Effector CD8-positive, alpha-beta T cell (primary cell): ENCODE results near the gene OR6C2.
"Not testable (repeated sequence)": the region's sequence is repeated elsewhere in the genome, so short reads cannot be mapped to it uniquely, and the experiment has no call there.

Experiments
- DNase-seq: peaks from one replicate; lab custom pipeline; 2025; lab: John Stamatoyannopoulos, UW

OR6C2 gene

GRCh38 chr12:55472264-55472663, 28.4 kb downstream of the OR6C2 start:
- no peak for DNase-seq

DNA sequence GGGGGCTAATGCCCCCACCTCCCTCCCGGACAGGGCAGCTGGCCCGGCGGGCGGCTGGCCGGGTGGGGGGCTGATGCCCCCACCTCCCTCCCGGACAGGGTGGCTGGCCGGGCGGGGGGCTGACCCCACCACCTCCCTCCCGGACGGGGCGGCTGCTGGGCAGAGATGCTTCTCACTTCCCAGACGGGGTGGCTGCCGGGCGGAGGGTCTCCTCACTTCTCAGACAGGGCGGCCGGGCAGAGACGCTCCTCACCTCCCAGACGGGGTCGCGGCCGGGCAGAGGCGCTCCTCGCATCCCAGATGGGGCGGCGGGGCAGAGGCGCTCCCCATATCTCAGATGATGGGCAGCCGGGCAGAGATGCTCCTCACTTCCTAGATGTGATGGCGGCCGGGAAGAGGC, 35.3 kb downstream of the OR6C2 start:
- DNase-seq: not testable (repeated sequence)

DNA sequence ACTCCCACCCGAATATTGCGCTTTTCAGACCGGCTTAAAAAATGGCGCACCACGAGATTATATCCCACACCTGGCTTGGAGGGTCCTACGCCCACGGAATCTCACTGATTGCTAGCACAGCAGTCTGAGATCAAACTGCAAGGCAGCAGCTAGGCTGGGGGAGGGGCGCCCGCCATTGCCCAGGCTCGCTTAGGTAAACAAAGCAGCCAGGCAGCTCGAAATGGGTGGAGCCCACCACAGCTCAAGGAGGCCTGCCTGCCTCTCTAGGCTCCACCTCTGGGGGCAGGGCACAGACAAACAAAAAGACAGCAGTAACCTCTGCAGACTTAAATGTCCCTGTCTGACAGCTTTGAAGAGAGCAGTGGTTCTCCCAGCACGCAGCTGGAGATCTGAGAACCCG, 40.4 kb downstream of the OR6C2 start:
- DNase-seq: not testable (repeated sequence)

DNA sequence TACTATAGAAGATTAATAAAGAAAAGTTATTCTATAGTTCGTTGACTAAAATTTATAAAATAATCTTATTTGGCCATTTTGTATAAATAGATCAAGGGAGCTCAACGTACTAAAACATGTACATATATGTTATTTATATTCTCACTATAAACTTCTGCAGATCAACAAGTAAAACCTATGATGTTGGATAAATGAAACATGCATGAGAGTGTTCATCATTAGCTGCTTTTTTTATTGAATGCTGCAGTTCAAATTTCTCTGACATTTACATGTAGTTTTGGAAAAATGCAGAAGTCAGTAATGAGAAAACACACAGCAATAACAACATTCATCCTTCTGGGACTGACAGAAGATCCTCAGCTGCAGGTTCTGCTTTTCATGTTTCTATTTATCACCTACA, 48.2 kb downstream of the OR6C2 start, which contains the start of gene OR6C68:
Gene OR6C68 (plus strand): TSS at position 301 of the 400 bp plus-strand sequence. CDS start 0 bp downstream, at position 301.
- no peak for DNase-seq

GRCh38 chr12:55495490-55495889, 51.6 kb downstream of the OR6C2 start:
- no peak for DNase-seq

- no peak for DNase-seq
These were observed 55.4 kb downstream of the OR6C2 start for GRCh38 chr12:55499231-55499630.

- no peak for DNase-seq
These were observed 56.0 kb downstream of the OR6C2 start for GRCh38 chr12:55499810-55500252.

GRCh38 chr12:55501601-55502000, 57.7 kb downstream of the OR6C2 start:
- no peak for DNase-seq
